Fibroblast of lung (primary cell): ENCODE data around the gene NEK4. TPM values are rescaled to one million over a fixed set of nuclear protein-coding genes. Genes with fewer than 3 reads are reported as not detected.
"Not testable (repeated sequence)": the region's sequence is repeated elsewhere in the genome, so short reads cannot be mapped to it uniquely, and the experiment has no call there.

ENCODE experiments used
- DNase-seq, 2 donors: peaks; one replicate each; pipeline versions ENCODE4 v3.0.0 to v3.0.0-alpha.2; 2010; ENCODE audit warnings: low read depth in 2 of 2
- H2AFZ ChIP-seq: 2 replicates; pipeline ENCODE4 v1.5.1; 2012; ENCODE audit warnings: low read length, control low read depth, inconsistent platforms
- H3K27ac ChIP-seq: 2 replicates; pipeline ENCODE4 v1.5.1; 2011; ENCODE audit warnings: low read length, control low read depth; ENCODE audit not compliant: insufficient read depth
- H3K27me3 ChIP-seq: 2 replicates; pipeline ENCODE4 v1.5.1; 2011; ENCODE audit warnings: mild to moderate bottlenecking, low read length; ENCODE audit not compliant: control insufficient read depth, insufficient read depth
- H3K36me3 ChIP-seq: 2 replicates; pipeline ENCODE4 v1.5.1; 2011; ENCODE audit warnings: low read length; ENCODE audit not compliant: control insufficient read depth, insufficient read depth
- H3K4me1 ChIP-seq: 2 replicates; pipeline ENCODE4 v1.5.1; 2011; ENCODE audit warnings: low read length; ENCODE audit not compliant: control insufficient read depth, insufficient read depth; ENCODE audit errors: extremely low read depth
- H3K4me2 ChIP-seq: 2 replicates; pipeline ENCODE4 v1.5.1; 2011; ENCODE audit warnings: low read length, control low read depth; ENCODE audit not compliant: insufficient read depth; ENCODE audit errors: extremely low read depth
- H3K4me3 ChIP-seq, 4 experiments: fragments of 200-600 bp in 1 of 4; sonication (generic) in 1 of 4; replicated peaks in 1 of 4; 2 replicates each; pipeline ENCODE4 v1.5.1; 2011 to 2016; ENCODE audit warnings: low read length in 4 of 4, low read depth in 3 of 4, mild to moderate bottlenecking in 3 of 4, control low read depth in 2 of 4, inconsistent platforms in 1 of 4, mixed read lengths in 1 of 4; ENCODE audit not compliant: insufficient read depth in 1 of 4; ENCODE audit errors: control extremely low read depth in 1 of 4
- H3K79me2 ChIP-seq: 2 replicates; pipeline ENCODE4 v1.5.1; 2012; ENCODE audit warnings: mild to moderate bottlenecking, low read length, inconsistent platforms; ENCODE audit not compliant: control insufficient read depth, insufficient read depth
- H3K9ac ChIP-seq: 2 replicates; pipeline ENCODE4 v1.5.1; 2011; ENCODE audit warnings: mild to moderate bottlenecking, low read length, control low read depth; ENCODE audit not compliant: insufficient read depth
- H3K9me3 ChIP-seq: 2 replicates; pipeline ENCODE4 v1.5.1; 2012; ENCODE audit warnings: low read depth, low read length; ENCODE audit not compliant: control insufficient read depth, insufficient read depth
- H4K20me1 ChIP-seq: 2 replicates; pipeline ENCODE4 v1.5.1; 2011; ENCODE audit warnings: low read length; ENCODE audit not compliant: control insufficient read depth, insufficient read depth; ENCODE audit errors: extremely low read depth
- EZH2 ChIP-seq: IDR thresholded peaks from 2 replicates; pipeline ENCODE4 v1.5.1; 2012; ENCODE audit warnings: low read length, control low read depth, mild to moderate bottlenecking; ENCODE audit errors: missing control alignments
- polyA plus RNA-seq, 2 donors: library from polyadenylated mRNA; depleted of rRNA in 1 of 2; stranded (reverse) in 1 of 2; unstranded in 1 of 2; fragments of >200 nt; gene quantifications; 2 replicates each; pipeline ENCODE4 v1.2.1, GENCODE V29; 2011 to 2012; ENCODE audit warnings: missing spikeins in 1 of 2
- total RNA-seq: library from RNA; depleted of rRNA; stranded (reverse); fragments of >200 nt; gene quantifications from 2 replicates; pipeline ENCODE4 v1.2.1, GENCODE V29; 2014
- TF ChIP-seq, protein P1 (sequence below), 2 donors: IDR thresholded peaks in 1 of 2; conservative IDR thresholded peaks in 1 of 2; 1 replicate in 1 of 2; 2 replicates in 1 of 2; pipeline ENCODE4 v1.5.1; 2011 to 2012; ENCODE audit warnings: low read length in 2 of 2, control low read depth in 1 of 2, inconsistent platforms in 1 of 2, low read depth in 1 of 2, mild to moderate bottlenecking in 1 of 2

NEK4 gene
- total and polyA plus RNA-seq, 2 donors (not counting 1 experiment from before 2014, with no cell fraction given): 16.0 to 24.9 TPM

DNA sequence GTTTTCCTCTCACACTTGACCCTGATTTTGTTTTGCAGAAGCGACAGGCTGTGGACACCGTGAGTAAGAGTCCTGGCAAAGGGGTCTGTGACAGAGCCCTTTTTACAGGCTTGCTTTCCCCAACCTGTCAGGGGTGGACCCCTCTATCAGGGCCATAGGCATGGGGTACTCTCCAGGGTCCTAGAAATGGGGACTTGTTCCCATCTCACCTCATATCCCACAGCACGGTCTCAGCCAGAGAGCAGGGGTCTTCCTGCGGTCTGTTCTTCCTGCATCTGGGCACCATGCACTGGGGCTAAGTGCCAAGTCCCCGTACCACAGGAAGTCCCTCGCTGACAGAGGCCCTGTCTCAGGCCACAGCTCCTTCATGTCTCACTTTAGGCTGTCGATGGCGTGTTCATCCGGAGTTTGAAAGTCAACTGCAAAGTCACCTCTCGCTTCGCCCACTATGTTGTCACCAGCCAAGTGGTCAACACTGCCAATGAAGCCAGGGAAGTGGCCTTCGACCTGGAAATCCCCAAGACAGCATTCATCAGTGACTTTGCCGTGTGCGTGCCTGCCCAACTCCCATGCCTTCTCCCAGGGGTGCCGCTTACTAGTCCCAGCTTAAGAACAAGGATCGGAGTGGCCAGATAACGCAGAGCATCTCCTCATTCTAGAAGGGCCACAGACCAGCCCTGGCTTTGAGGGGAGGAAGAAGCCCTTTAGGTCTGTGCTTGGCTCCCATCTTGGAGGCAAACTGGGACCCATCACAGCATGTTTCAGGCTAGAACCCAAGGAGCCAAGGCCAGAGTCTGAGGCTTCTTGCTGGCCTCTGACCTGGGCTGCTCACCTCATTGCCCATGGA lies 7.4 kb upstream of the NEK4 start:
- Histone ChIP-seq H3K36me3 (no peaks in the 10 kb centered on the region), H3K9ac (no peak overlapping the region), H3K27me3 (peaks cover 17% of the 10 kb centered on the region), H3K27ac (no peak overlapping the region), H4K20me1 (no peaks in the 10 kb centered on the region), H3K4me3 (no peak overlapping the region), H3K4me1 (no peaks in the 10 kb centered on the region), H2AFZ (no peak overlapping the region), H3K9me3 (no peaks in the 10 kb centered on the region), H3K79me2 (no peaks in the 10 kb centered on the region), H3K4me2 (no peak overlapping the region)
- TF ChIP-seq, protein P1, sequence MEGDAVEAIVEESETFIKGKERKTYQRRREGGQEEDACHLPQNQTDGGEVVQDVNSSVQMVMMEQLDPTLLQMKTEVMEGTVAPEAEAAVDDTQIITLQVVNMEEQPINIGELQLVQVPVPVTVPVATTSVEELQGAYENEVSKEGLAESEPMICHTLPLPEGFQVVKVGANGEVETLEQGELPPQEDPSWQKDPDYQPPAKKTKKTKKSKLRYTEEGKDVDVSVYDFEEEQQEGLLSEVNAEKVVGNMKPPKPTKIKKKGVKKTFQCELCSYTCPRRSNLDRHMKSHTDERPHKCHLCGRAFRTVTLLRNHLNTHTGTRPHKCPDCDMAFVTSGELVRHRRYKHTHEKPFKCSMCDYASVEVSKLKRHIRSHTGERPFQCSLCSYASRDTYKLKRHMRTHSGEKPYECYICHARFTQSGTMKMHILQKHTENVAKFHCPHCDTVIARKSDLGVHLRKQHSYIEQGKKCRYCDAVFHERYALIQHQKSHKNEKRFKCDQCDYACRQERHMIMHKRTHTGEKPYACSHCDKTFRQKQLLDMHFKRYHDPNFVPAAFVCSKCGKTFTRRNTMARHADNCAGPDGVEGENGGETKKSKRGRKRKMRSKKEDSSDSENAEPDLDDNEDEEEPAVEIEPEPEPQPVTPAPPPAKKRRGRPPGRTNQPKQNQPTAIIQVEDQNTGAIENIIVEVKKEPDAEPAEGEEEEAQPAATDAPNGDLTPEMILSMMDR (conservative IDR thresholded peaks at IDR 0.05 in 1 of 2, IDR thresholded peaks at IDR 0.05 in 1 of 2; ENCODE audit: low read depth in 1 of 2, low read length in 2 of 2): no peak
- peak; percentile 33 for TF ChIP-seq EZH2
- no peak for DNase-seq

DNA sequence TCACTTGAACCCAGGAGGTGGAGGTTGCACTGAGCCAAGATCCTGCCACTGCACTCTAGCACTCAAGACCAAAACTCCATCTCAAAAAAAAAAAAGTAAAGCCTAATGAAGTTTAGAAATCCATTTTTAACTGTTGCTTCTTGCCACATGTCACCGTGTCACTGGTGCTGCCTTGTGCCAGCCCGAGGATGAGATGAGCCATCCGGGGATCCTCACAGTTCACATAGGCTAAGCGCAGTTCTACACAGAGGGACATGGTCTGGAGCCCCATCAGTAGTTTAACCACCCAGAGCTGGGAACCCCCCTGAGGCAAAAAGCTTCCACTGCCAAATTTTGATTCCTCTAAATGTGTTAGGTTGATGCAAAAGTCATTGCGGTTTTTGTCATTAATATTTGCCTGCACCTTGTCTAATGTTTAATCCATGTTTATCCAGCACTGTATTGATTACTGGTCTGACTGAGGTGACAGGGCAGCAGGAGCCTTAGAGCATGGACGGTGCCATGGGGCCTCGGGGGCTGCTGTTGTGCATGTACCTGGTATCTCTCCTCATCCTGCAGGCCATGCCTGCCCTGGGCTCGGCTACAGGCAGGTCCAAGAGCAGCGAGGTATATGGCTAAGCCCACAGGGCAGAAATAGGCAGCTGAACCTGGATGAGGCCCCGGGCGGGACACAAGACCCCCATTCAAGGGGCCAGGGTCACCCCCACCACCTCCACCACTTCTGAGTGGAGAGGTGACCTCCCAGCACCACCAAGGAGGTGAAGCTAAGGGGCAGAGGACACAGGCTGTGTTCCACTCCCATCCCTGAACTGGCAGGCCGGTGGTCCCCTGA lies 6.6 kb upstream of the NEK4 start, which contains the start of gene ITIH1:
ITIH1 (plus strand) TSS at position 473 of the 832 bp plus-strand sequence; CDS start at position 490, 17 bp downstream.
- H3K27ac ChIP-seq: no peak within 1 kb of the TSS
- no peaks in the 10 kb centered on the region for H3K4me1 ChIP-seq
- H3K27me3 ChIP-seq: peaks cover 15% of the 10 kb centered on the region
- no peak within 1 kb of the TSS for H2AFZ ChIP-seq
- H3K9me3 ChIP-seq: no peaks in the 10 kb centered on the region
- TF ChIP-seq EZH2: no peak
- TF ChIP-seq, protein P1 (conservative IDR thresholded peaks at IDR 0.05 in 1 of 2, IDR thresholded peaks at IDR 0.05 in 1 of 2; ENCODE audit: low read depth in 1 of 2, low read length in 2 of 2): no peak
- H3K4me2 ChIP-seq: no peak within 1 kb of the TSS
- H3K4me3 ChIP-seq: no peak within 1 kb of the TSS
- no peaks in the 10 kb centered on the region for H4K20me1 ChIP-seq
- no peaks in the 10 kb centered on the region for H3K36me3 ChIP-seq
- H3K9ac ChIP-seq: no peak within 1 kb of the TSS
- H3K79me2 ChIP-seq: no peaks in the 10 kb centered on the region
- no peak for DNase-seq

DNA sequence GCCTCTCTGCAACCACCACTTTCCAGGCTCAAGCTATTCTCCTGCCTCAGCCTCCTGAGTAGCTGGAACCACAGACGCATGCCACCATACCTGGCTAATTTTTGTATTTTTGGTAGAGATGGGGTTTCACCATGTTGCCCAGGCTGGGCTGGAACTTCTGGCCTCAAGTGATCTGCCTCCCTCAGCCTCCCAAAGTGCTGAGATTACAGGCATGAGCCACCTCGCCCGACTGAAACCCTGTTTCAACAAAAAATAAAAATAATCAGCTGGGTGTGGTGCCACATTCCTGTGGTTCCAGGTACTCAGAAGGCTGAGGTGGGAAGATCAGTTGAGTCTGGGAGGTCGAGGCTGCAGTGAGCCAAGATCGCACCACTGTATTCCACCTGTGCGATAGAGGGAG lies 5.7 kb upstream of the NEK4 start:
- not testable (repeated sequence) for H3K4me1 ChIP-seq, DNase-seq, H3K27ac ChIP-seq, H3K27me3 ChIP-seq, H3K9ac ChIP-seq, H3K9me3 ChIP-seq, H4K20me1 ChIP-seq, H3K79me2 ChIP-seq, H2AFZ ChIP-seq, H3K36me3 ChIP-seq, H3K4me3 ChIP-seq, H3K4me2 ChIP-seq
